B cell (primary cell): ENCODE data around the gene TMEM130. TPM values are rescaled to one million over a fixed set of nuclear protein-coding genes. Genes with fewer than 3 reads are reported as not detected.

Experiments
- ATAC-seq: fragments of 200-7000 bp; cut with Tn5 transposase; one replicate; pipeline ENCODE4 v1.10.0; 2021; ENCODE audit warnings: low read depth, mild to moderate bottlenecking, moderate number of reproducible peaks, moderate library complexity
- CTCF ChIA-PET: fragments of 350-600 bp; sonication (Branson Sonifier 250); formaldehyde crosslinking; loops from one replicate; lab custom pipeline; 2021; ENCODE audit warnings: antibody characterized with exemption, inconsistent platforms; lab: Charles Lee
- POLR2A ChIA-PET: fragments of 350-600 bp; sonication (Branson Sonifier 250); formaldehyde crosslinking; loops from one replicate; lab custom pipeline; 2021; ENCODE audit warnings: antibody characterized with exemption; lab: Charles Lee
- DNase-seq: peaks from one replicate; pipeline ENCODE4 v3.0.0; 2013
- H2AFZ ChIP-seq: 2 replicates; pipeline ENCODE4 v1.6.1; 2012; ENCODE audit warnings: mild to moderate bottlenecking, low read depth, low read length; ENCODE audit not compliant: insufficient read depth, poor library complexity, severe bottlenecking
- H3K27ac ChIP-seq, 2 donors: 1 replicate in 1 of 2; 2 replicates in 1 of 2; pipeline ENCODE4 v1.5.1; 2012 to 2013; ENCODE audit warnings: low read length in 2 of 2, mild to moderate bottlenecking in 2 of 2, moderate library complexity in 1 of 2
- H3K27me3 ChIP-seq, 4 experiments: fragments of 200-600 bp in 1 of 4; sonication (generic) in 1 of 4; replicated peaks in 1 of 4; 1 replicate in 2 of 4; 2 replicates in 2 of 4; pipeline versions ENCODE4 v1.6.1 to v1.7.0; 2013 to 2016; ENCODE audit warnings: low read length in 3 of 4, mild to moderate bottlenecking in 2 of 4, mixed read lengths in 1 of 4, moderate library complexity in 1 of 4; ENCODE audit not compliant: insufficient read depth in 4 of 4, control insufficient read depth in 3 of 4; ENCODE audit errors: control extremely low read depth in 1 of 4
- H3K36me3 ChIP-seq, 2 experiments: replicated peaks in 1 of 2; 1 replicate in 1 of 2; 2 replicates in 1 of 2; pipeline versions ENCODE4 v1.6.1 to v1.7.1; 2013; ENCODE audit warnings: low read length in 1 of 2; ENCODE audit not compliant: insufficient read depth in 2 of 2, control insufficient read depth in 1 of 2; ENCODE audit errors: control extremely low read depth in 1 of 2, extremely low read depth in 1 of 2
- H3K4me1 ChIP-seq, 2 donors: fragments of 200-600 bp in 1 of 2; sonication (generic) in 1 of 2; 1 replicate in 1 of 2; 2 replicates in 1 of 2; pipeline versions ENCODE4 v1.5.1 to v1.6.1; 2013 to 2017; ENCODE audit warnings: low read length in 2 of 2; ENCODE audit not compliant: control insufficient read depth in 2 of 2, insufficient read depth in 2 of 2
- H3K4me2 ChIP-seq: replicated peaks from 2 replicates; pipeline ENCODE3; 2012; ENCODE audit warnings: mild to moderate bottlenecking, low read depth, low read length; ENCODE audit not compliant: poor library complexity, severe bottlenecking
- H3K4me3 ChIP-seq, 5 experiments: fragments of 200-600 bp in 1 of 5; sonication (generic) in 1 of 5; 1 replicate in 3 of 5; 2 replicates in 2 of 5; pipeline versions ENCODE4 v1.5.1 to v1.7.0; 2011 to 2016; ENCODE audit warnings: low read length in 4 of 5, mild to moderate bottlenecking in 4 of 5, low read depth in 2 of 5, control low read depth in 1 of 5, moderate library complexity in 1 of 5; ENCODE audit not compliant: insufficient read depth in 1 of 5; ENCODE audit errors: control extremely low read depth in 1 of 5, extremely low read depth in 1 of 5
- H3K79me2 ChIP-seq: fragments of 200-600 bp; sonication (generic); one replicate; pipeline ENCODE4 v1.6.0; 2016; ENCODE audit warnings: low read length; ENCODE audit not compliant: control insufficient read depth, insufficient read depth
- H3K9ac ChIP-seq: fragments of 200-600 bp; sonication (generic); 2 replicates; pipeline ENCODE4 v1.6.1; 2017; ENCODE audit warnings: mild to moderate bottlenecking, low read length, moderate library complexity
- H3K9me3 ChIP-seq, 3 donors: one replicate each; pipeline versions ENCODE4 v1.6.1 to v1.7.1; 2013; ENCODE audit warnings: low read length in 2 of 3; ENCODE audit not compliant: control insufficient read depth in 2 of 3, insufficient read depth in 1 of 3; ENCODE audit errors: control extremely low read depth in 1 of 3
- H4K20me1 ChIP-seq: 2 replicates; pipeline ENCODE4 v1.6.0; 2012; ENCODE audit warnings: mild to moderate bottlenecking, low read length; ENCODE audit not compliant: insufficient read depth, control insufficient read depth, poor library complexity, severe bottlenecking
- H3K27ac Mint-ChIP-seq: one replicate; pipeline ENCODE4 v1.8.0; 2021; ENCODE audit warnings: mixed read lengths
- H3K27me3 Mint-ChIP-seq: one replicate; pipeline ENCODE4 v1.8.0; 2021; ENCODE audit warnings: mixed read lengths
- H3K4me1 Mint-ChIP-seq: one replicate; pipeline ENCODE4 v1.8.0; 2021; ENCODE audit warnings: mixed read lengths
- H3K4me3 Mint-ChIP-seq: one replicate; pipeline ENCODE4 v1.8.0; 2021; ENCODE audit warnings: mixed read lengths
- H3K9me3 Mint-ChIP-seq: one replicate; pipeline ENCODE4 v1.8.0; 2022; ENCODE audit warnings: mixed read lengths; ENCODE audit not compliant: insufficient read depth
- CTCF ChIP-seq: fragments of 200-600 bp; IDR thresholded peaks from one replicate; pipeline ENCODE4 v1.8.0; 2022; ENCODE audit warnings: antibody characterized with exemption, mild to moderate bottlenecking
- EZH2 ChIP-seq: IDR thresholded peaks from 2 replicates; pipeline ENCODE4 v1.6.1; 2012; ENCODE audit warnings: borderline replicate concordance, low read depth, mild to moderate bottlenecking, moderate library complexity, low read length; ENCODE audit not compliant: insufficient read depth, poor library complexity, severe bottlenecking
- WGBS: methylation state at CpG from one replicate; pipeline ENCODE4 v1.1.5; 2013; ENCODE audit warnings: missing lambda C conversion rate; ENCODE audit not compliant: insufficient coverage; 5-methylcytosine and 5-hydroxymethylcytosine counted together
- intact Hi-C: fragments of 100-400 bp; cut with micrococcal nuclease; formaldehyde crosslinking; loops from one replicate; pipeline ENCODE4 v1.10.0; 2022
- polyA plus RNA-seq: library from polyadenylated mRNA; depleted of rRNA; stranded (reverse); fragments of >200 nt; gene quantifications from 2 replicates; pipeline ENCODE4 v1.2.3, GENCODE V29; 2012
- total RNA-seq, 2 donors: library from RNA; stranded (reverse); fragments of 120-200 nt in 1 of 2; gene quantifications; 1 replicate in 1 of 2; 2 replicates in 1 of 2; pipeline versions ENCODE4 v1.2.3 to v1.2.4, GENCODE V29; 2013 to 2022

TMEM130 gene
- total and polyA plus RNA-seq, 2 donors (not counting 1 experiment from before 2014, with no cell fraction given) = 0.20 TPM; not detected in 1

GRCh38 chr7:98826811-98827231, 43.0 kb downstream of the TMEM130 start:
- Histone ChIP-seq H3K27ac (no peak overlapping the region), H3K9ac (no peak overlapping the region), H2AFZ (no peak overlapping the region), H3K36me3 (no peaks in the 10 kb centered on the region), H3K4me1 (no peaks in the 10 kb centered on the region), H3K27me3 (peaks cover 0 to 6% (median 0%) of the 10 kb centered on the region in 4 experiments), H3K4me2 (no peak overlapping the region), H4K20me1 (no peaks in the 10 kb centered on the region), H3K79me2 (no peaks in the 10 kb centered on the region), H3K9me3 (peaks cover 0 to 6% (median 0%) of the 10 kb centered on the region in 3 donors), H3K4me3 (no peak overlapping the region)
- no peaks in the 10 kb centered on the region for H3K4me1 Mint-ChIP-seq
- H3K27ac Mint-ChIP-seq = no peak overlapping the region
- H3K9me3 Mint-ChIP-seq = no peaks in the 10 kb centered on the region
- H3K27me3 Mint-ChIP-seq = peaks cover 14% of the 10 kb centered on the region
- no peak for TF ChIP-seq CTCF
- no peak for ATAC-seq
- H3K4me3 Mint-ChIP-seq = no peak overlapping the region
- CTCF ChIA-PET = no interaction called here
- intact Hi-C loops = no loop called here
- WGBS = 50% methylated on average over 13 of the region's 13 CpGs
- POLR2A ChIA-PET = no interaction called here
- DNase-seq = no peak

GRCh38 chr7:98826387-98826786, 43.4 kb downstream of the TMEM130 start:
- H3K4me1 ChIP-seq = no peaks in the 10 kb centered on the region
- DNase-seq (no peak), ATAC-seq (no peak)
- no peaks in the 10 kb centered on the region for H3K79me2 ChIP-seq
- peaks cover 0 to 6% (median 0%) of the 10 kb centered on the region in 4 experiments for H3K27me3 ChIP-seq
- WGBS = 68% methylated on average over 20 of the region's 20 CpGs
- no peak overlapping the region for H3K9ac ChIP-seq
- no peaks in the 10 kb centered on the region for H4K20me1 ChIP-seq
- no peak overlapping the region for H3K27ac ChIP-seq
- H3K4me2 ChIP-seq = no peak overlapping the region
- no peak overlapping the region for H3K27ac Mint-ChIP-seq
- intact Hi-C loops = no loop called here
- H3K4me3 Mint-ChIP-seq = no peak overlapping the region
- no peak overlapping the region for H2AFZ ChIP-seq
- no peaks in the 10 kb centered on the region for H3K36me3 ChIP-seq
- H3K4me1 Mint-ChIP-seq = no peaks in the 10 kb centered on the region
- H3K4me3 ChIP-seq = no peak overlapping the region
- peaks cover 14% of the 10 kb centered on the region for H3K27me3 Mint-ChIP-seq
- TF ChIP-seq EZH2 (no peak), CTCF (no peak)
- ChIA-PET POLR2A (no interaction called here), CTCF (no interaction called here)
- H3K9me3 ChIP-seq = peaks cover 0 to 2% (median 0%) of the 10 kb centered on the region in 3 donors
- H3K9me3 Mint-ChIP-seq = no peaks in the 10 kb centered on the region
